GM18507 (cell line): ENCODE measurements around the gene PSMG3.

Experiments used
- DNase-seq: peaks from one replicate; pipeline ENCODE4 v3.0.0; 2011; ENCODE audit warnings: low read depth; ENCODE audit not compliant: insufficient read length; ENCODE audit errors: extremely low spot score
- FAIRE-seq: peaks from 2 replicates; lab custom pipeline; 2011; peaks lifted over from hg19 to GRCh38; lab: Jason Lieb, UNC

Gene PSMG3

GRCh38 chr7:1597791-1598190 is 28.0 kb upstream of the PSMG3 start:
- DNase-seq (no peak), FAIRE-seq (no peak)

- FAIRE-seq (no peak), DNase-seq (no peak)
Observed at GRCh38 chr7:1597066-1597760, 27.4 kb upstream of the PSMG3 start.

GRCh38 chr7:1596181-1597043 is 26.6 kb upstream of the PSMG3 start:
- DNase-seq (no peak), FAIRE-seq (no peak)

- no peak for FAIRE-seq
Observed at GRCh38 chr7:1595636-1596035, 25.8 kb upstream of the PSMG3 start.

GRCh38 chr7:1595027-1595426 is 25.2 kb upstream of the PSMG3 start:
- FAIRE-seq: no peak
- DNase-seq: no peak

More at GRCh38 chr7:1595636-1596035, 25.8 kb upstream of the PSMG3 start:
- no peak for DNase-seq

- no peak for DNase-seq
- FAIRE-seq: no peak
Observed at GRCh38 chr7:1593904-1594421, 24.1 kb upstream of the PSMG3 start.

GRCh38 chr7:1593091-1593866 is 23.4 kb upstream of the PSMG3 start:
- FAIRE-seq (no peak), DNase-seq (no peak)

- FAIRE-seq: no peak
- DNase-seq: no peak
Observed at GRCh38 chr7:1592299-1592871, 22.6 kb upstream of the PSMG3 start.

GRCh38 chr7:1591876-1592275 is 22.0 kb upstream of the PSMG3 start:
- DNase-seq: no peak
- no peak for FAIRE-seq

- DNase-seq (no peak), FAIRE-seq (no peak)
Observed at GRCh38 chr7:1591396-1591795, 21.6 kb upstream of the PSMG3 start.

- FAIRE-seq: no peak
- no peak for DNase-seq
Observed at GRCh38 chr7:1590887-1591286, 21.1 kb upstream of the PSMG3 start.

- no peak for FAIRE-seq
- DNase-seq: no peak
Observed at GRCh38 chr7:1590476-1590875, 20.6 kb upstream of the PSMG3 start.

- FAIRE-seq (no peak), DNase-seq (no peak)
Observed at GRCh38 chr7:1588978-1589377, 19.1 kb upstream of the PSMG3 start.

- DNase-seq (no peak), FAIRE-seq (no peak)
Observed at GRCh38 chr7:1587738-1588137, 17.9 kb upstream of the PSMG3 start.

- DNase-seq (no peak), FAIRE-seq (no peak)
Observed at GRCh38 chr7:1586827-1587705, 17.2 kb upstream of the PSMG3 start.

- FAIRE-seq (no peak), DNase-seq (no peak)
Observed at GRCh38 chr7:1586126-1586826, 16.4 kb upstream of the PSMG3 start.

GRCh38 chr7:1585142-1585981 is 15.5 kb upstream of the PSMG3 start:
- FAIRE-seq: no peak
- no peak for DNase-seq
